GM23338 (cell line): ENCODE measurements around the gene RWDD3.

Experiments used
- EZH2 ChIP-seq: fragments of 200-600 bp; sonication (generic); IDR thresholded peaks from one replicate; pipeline ENCODE4 v1.8.0; 2017; ENCODE audit warnings: antibody characterized with exemption, mild to moderate bottlenecking, low read depth; ENCODE audit not compliant: unreplicated experiment
- EZH2phosphoT487 ChIP-seq: fragments of 200-600 bp; sonication (generic); IDR thresholded peaks from one replicate; pipeline ENCODE4 v1.8.1; 2018; ENCODE audit warnings: antibody characterized with exemption; ENCODE audit not compliant: unreplicated experiment
- NANOG ChIP-seq: IDR thresholded peaks from 2 replicates; pipeline ENCODE4 v1.6.1; 2016; ENCODE audit warnings: antibody characterized with exemption, borderline replicate concordance
- POLR2AphosphoS5 ChIP-seq: IDR thresholded peaks from 2 replicates; pipeline ENCODE4 v1.6.1; 2016; ENCODE audit warnings: antibody characterized with exemption, low read depth
- TF ChIP-seq, protein P1 (sequence below), 2 experiments: fragments of 200-600 bp in 1 of 2; sonication (generic) in 1 of 2; conservative IDR thresholded peaks; 2 replicates each; pipeline versions ENCODE4 v1.5.1 to v1.6.1; 2016 to 2017; ENCODE audit warnings: antibody characterized with exemption in 2 of 2, low read depth in 2 of 2, mild to moderate bottlenecking in 2 of 2, moderate library complexity in 1 of 2
- TF ChIP-seq, protein P2 (sequence below): IDR thresholded peaks from one replicate; pipeline ENCODE4 v1.6.1; 2018; ENCODE audit warnings: antibody characterized with exemption; ENCODE audit not compliant: unreplicated experiment

DNA sequence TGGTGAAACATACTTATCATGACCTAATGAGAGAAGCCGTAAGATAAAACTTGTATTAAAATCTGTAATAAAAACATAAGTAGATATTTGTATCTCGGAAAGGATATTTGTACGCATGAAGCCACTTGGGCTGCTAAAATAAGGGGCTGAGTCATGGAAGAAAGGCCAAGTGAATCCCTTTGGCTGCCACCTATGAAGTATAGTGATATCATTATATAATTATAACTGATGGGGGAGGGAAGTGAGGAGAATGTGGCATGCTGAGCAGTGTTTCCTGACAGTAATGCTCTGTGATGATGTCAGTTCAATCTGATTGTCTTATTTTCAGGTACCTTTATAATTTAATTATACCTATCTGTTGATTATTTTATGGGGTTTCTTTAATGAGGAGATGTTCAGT lies 13.6 kb downstream of the RWDD3 start:
- TF ChIP-seq, protein P1, sequence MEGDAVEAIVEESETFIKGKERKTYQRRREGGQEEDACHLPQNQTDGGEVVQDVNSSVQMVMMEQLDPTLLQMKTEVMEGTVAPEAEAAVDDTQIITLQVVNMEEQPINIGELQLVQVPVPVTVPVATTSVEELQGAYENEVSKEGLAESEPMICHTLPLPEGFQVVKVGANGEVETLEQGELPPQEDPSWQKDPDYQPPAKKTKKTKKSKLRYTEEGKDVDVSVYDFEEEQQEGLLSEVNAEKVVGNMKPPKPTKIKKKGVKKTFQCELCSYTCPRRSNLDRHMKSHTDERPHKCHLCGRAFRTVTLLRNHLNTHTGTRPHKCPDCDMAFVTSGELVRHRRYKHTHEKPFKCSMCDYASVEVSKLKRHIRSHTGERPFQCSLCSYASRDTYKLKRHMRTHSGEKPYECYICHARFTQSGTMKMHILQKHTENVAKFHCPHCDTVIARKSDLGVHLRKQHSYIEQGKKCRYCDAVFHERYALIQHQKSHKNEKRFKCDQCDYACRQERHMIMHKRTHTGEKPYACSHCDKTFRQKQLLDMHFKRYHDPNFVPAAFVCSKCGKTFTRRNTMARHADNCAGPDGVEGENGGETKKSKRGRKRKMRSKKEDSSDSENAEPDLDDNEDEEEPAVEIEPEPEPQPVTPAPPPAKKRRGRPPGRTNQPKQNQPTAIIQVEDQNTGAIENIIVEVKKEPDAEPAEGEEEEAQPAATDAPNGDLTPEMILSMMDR (conservative IDR thresholded peaks at IDR 0.05; ENCODE audit: low read depth in 2 of 2): no peak
- TF ChIP-seq, protein P2, sequence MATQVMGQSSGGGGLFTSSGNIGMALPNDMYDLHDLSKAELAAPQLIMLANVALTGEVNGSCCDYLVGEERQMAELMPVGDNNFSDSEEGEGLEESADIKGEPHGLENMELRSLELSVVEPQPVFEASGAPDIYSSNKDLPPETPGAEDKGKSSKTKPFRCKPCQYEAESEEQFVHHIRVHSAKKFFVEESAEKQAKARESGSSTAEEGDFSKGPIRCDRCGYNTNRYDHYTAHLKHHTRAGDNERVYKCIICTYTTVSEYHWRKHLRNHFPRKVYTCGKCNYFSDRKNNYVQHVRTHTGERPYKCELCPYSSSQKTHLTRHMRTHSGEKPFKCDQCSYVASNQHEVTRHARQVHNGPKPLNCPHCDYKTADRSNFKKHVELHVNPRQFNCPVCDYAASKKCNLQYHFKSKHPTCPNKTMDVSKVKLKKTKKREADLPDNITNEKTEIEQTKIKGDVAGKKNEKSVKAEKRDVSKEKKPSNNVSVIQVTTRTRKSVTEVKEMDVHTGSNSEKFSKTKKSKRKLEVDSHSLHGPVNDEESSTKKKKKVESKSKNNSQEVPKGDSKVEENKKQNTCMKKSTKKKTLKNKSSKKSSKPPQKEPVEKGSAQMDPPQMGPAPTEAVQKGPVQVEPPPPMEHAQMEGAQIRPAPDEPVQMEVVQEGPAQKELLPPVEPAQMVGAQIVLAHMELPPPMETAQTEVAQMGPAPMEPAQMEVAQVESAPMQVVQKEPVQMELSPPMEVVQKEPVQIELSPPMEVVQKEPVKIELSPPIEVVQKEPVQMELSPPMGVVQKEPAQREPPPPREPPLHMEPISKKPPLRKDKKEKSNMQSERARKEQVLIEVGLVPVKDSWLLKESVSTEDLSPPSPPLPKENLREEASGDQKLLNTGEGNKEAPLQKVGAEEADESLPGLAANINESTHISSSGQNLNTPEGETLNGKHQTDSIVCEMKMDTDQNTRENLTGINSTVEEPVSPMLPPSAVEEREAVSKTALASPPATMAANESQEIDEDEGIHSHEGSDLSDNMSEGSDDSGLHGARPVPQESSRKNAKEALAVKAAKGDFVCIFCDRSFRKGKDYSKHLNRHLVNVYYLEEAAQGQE: no peak
- TF ChIP-seq POLR2AphosphoS5 (no peak), EZH2phosphoT487 (no peak), EZH2 (no peak), NANOG (no peak)
